Bone marrow (tissue), 2 donors: ENCODE results near the gene IHH.

Source experiments
- DNase-seq, 2 donors: peaks; one replicate each; lab custom pipeline; 2025; lab: John Stamatoyannopoulos, UW

Gene IHH

GRCh38 chr2:219038600-219038999 lies 22.1 kb downstream of the IHH start:
- no peak for DNase-seq

GRCh38 chr2:219037783-219038499 lies 22.8 kb downstream of the IHH start:
- no peak for DNase-seq

DNA sequence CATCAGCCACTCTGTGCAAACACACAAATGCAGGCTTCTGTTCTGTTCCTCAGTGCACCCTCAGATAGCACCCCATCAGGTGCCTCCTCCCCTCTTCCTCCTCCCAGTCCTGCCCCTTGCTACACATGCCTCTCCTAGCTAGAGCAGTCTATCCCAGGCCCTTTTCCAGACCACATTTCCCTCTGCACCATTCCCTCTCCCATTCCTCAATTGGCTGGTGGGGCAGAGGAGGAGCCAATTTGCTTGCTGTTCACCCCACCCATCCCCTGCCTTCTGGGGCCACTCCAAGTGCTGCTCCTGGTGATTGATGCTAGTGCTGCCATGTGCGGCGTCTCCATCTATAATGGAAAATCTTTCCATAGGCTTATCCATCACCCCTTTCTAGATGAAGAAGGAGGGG lies 24.8 kb downstream of the IHH start:
- DNase-seq = no peak

- no peak for DNase-seq
Measured at GRCh38 chr2:219034823-219035222, 25.9 kb downstream of the IHH start.

DNA sequence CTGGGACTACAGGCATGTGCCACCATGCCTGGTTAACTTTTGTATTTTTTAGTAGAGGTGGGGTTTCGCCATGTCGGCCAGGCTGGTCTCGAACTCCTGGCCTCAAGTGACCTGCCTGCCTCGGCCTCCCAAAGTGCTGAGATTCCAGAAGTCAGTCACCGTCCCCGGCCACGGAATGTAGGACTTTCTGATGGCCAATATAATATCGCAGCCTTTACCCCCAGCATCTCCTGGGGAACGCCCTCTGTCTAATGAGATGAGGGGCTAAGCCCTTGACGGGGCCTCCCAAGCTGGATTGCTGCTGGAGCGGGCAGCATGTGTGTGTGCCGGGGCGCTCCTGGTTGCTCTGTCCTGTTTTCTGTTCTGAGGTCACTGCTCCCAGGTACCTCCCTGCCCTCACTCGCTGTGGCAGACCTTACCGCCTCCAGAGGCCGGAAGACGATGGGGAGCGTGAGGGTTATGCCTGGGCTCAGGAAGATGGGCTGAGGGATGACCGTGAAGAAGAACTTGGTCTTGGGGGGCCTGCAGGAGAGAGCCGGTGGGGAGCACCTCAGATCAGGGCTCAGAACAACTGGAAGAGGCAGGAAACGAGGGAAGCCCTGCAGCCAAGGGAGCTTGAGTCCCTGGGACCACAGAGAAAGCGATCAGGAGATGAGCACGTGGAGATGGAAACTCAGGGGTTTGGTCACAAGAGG lies 28.5 kb downstream of the IHH start:
- DNase-seq = no peak

GRCh38 chr2:219031005-219031738 lies 29.5 kb downstream of the IHH start:
- DNase-seq = no peak

DNA sequence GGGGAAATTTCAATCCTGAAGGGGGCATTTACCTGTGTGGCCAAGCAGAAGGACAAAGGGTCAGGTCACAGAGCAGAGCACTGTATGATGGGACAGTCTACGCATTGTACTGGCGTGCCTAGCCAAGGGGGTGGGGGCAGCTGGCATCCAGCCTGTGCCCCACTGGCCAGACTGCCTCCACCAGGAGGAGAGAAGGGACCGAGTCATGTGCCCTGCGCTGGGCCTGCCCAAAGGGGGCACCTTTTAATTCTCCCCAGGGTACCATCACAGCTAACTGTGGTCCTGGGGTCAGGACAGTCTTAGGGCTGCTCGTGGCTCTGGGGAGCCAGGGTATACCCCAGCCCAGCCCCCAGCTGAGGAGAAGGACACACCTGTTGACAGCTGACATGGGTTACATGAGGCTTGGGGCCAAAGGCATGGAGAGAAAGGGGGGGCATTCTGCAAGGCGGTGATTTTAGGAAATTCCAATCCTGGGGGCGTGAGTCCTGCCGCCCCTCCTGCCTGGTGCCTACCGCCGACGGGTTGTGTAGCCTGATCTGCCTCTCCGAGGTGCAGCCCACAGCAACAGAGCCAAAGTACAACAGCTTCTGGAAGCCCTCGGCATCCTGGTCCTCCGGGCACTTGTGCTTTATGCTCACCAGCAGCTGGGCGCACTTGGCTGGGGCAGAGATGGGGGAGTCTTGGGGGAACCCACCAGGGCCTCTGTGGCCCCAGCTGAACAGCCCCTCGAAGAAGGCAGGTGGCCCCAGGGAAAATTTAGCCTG lies 30.4 kb downstream of the IHH start:
- no peak for DNase-seq

GRCh38 chr2:219029829-219030165 lies 30.9 kb downstream of the IHH start:
- peak; percentile 42 to 44 for DNase-seq

DNA sequence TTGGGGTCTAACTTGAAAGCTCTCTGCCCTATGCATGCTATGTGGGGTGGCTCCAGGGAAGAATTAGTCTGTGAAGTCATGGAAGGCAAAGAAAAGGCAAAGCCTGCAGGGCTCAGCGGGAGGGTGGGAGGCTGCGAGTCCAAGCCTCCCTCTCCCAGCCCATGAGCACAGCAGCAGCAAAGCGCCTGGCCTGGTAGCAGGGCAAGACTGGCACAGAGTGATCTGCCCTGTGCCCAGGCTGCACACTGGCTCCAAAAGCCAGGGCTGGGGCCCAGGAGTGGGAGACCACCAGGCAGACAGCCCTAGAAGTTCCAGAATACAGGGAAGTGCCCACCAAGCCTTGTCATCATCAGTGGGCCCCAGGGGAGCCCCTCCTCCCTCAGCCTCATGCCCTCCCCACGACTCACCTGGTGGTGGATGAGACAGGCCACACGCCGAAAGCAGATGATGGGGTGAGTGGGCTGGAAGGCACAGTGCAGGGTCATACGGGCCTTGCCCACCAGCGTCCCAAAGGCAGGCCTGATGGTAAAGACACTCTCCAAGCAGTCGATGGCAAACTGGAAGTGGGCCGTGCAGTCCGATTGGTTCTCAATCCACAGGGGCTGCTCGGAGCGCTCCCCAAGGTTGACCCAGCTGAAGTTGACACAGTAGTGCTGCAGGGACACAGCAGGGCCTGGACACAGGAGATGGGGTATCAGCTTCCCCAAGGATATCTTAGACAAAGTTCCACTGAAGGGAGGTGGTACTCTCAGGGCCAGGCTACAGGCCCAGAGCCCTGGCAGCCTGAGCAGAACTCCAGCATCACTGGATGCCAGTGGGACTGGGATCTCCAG lies 31.5 kb downstream of the IHH start:
- DNase-seq = no peak

DNA sequence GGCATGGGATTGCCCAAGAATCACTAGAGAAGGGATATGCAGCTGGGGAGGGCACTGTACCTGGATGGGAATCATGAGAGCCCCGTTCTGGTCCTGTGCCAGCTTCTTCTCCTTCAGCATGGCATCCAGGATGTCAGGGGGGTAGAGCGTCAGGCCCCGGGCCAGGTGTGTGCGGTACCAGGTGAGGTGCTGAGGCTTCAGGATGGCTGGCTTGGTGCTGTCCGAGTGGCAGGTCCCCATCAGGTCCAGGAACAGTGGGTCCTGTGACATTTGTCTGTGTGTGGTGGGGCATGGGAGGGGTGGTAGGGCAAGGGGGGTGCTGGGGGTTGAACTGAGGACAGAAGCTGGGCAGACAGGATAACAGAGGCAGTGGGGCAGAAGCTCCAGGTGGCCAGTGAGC lies 32.6 kb downstream of the IHH start:
- no peak for DNase-seq

- DNase-seq = no peak
Measured at GRCh38 chr2:219027511-219028055, 33.1 kb downstream of the IHH start.

DNA sequence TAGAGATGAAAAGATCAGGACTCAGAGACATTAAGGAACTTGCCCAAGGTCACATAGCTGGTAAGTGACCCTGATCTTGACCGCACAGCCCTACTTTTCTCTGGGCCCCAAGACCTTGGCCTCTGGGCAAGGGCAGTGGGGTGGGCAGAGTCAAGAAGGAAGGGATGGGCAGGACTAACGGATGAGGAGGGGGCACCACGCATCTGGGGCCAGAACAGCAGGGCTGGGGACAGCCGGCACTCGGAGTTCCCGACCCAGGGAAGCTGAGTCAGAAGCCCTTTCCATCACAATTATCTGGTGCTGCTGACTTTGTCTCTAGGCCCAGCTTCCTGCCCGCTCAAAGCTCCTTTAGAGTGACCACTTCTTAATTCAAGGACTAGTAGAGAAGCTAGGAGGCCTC lies 33.8 kb downstream of the IHH start:
- DNase-seq = no peak

GRCh38 chr2:219025637-219026585 lies 34.8 kb downstream of the IHH start:
- no peak for DNase-seq

GRCh38 chr2:219024059-219024458 lies 36.7 kb downstream of the IHH start:
- DNase-seq = no peak

- no peak for DNase-seq
Measured at GRCh38 chr2:219023045-219023605, 37.6 kb downstream of the IHH start.

GRCh38 chr2:219022616-219023015 lies 38.1 kb downstream of the IHH start:
- no peak for DNase-seq

DNA sequence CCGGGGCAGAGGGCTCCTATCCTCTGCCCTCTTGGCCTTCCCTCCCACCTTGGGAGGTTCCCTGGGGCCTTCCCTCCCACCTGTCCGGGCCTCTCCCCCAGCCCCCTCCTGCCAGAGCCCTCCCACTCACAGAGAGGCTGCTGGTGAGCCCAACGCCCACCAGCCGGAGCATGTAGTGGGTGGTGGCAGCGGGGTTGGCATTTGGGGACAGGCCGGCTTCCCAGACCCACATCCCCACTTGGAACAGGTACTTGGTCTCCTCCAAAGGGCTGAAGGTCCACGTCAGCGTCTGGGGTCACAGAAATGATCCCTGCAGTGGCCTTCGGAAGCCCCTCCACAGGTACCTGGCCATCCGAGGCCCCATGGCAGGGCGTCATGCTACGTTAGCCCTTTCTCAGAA lies 38.7 kb downstream of the IHH start:
- DNase-seq = no peak

GRCh38 chr2:219021591-219021990 lies 39.1 kb downstream of the IHH start:
- no peak for DNase-seq

- DNase-seq = no peak
Measured at GRCh38 chr2:219020604-219021365, 39.9 kb downstream of the IHH start.
